K562 (cell line): ENCODE results near the gene RNF19B. TPM values are rescaled to one million over a fixed set of nuclear protein-coding genes. Genes with fewer than 3 reads are reported as not detected.
"Not testable (repeated sequence)": the region's sequence is repeated elsewhere in the genome, so short reads cannot be mapped to it uniquely, and the experiment has no call there.

ENCODE experiments used
- ATAC-seq: fragments of 200-7000 bp; cut with Tn5 transposase; 3 replicates; pipeline ENCODE4 v1.9.1; 2020; ENCODE audit warnings: moderate library complexity
- BruUV-seq: library from RNA; stranded (reverse); fragments of 400-500 nt; replicated peaks from 2 replicates; lab custom pipeline; 2021; lab: Mats Ljungman, UMichigan
- CTCF ChIA-PET: fragments of 300-600 bp; formaldehyde crosslinking; extraction: SDS; loops from one replicate; lab custom pipeline; 2021; ENCODE audit warnings: low intra/inter-chr PET ratio; lab: Yijun Ruan, JAX
- POLR2A ChIA-PET: fragments of 300-600, 350-650 bp; sonication (Branson Sonifier 250); formaldehyde crosslinking; extraction: SDS; loops from one replicate; lab custom pipeline; 2021; ENCODE audit warnings: antibody characterized with exemption, inconsistent platforms; lab: Yijun Ruan, JAX
- DNase-seq, 4 experiments: peaks; one replicate each; pipeline versions ENCODE4 v3.0.0 to v3.0.0-alpha.2; 2011 to 2018; ENCODE audit warnings: low spot score in 3 of 4, mixed read lengths in 3 of 4; ENCODE audit errors: extremely low read depth in 1 of 4
- FAIRE-seq: peaks from 2 replicates; lab custom pipeline; 2011; peaks lifted over from hg19 to GRCh38; lab: Jason Lieb, UNC
- H2AFZ ChIP-seq: 2 replicates; pipeline ENCODE4 v1.6.0; 2011; ENCODE audit warnings: low read depth, low read length, control low read depth, inconsistent platforms
- H3K27ac ChIP-seq: fragments of 200-600 bp; 3 replicates; pipeline ENCODE4 v1.8.0; 2011; ENCODE audit warnings: low read depth, mild to moderate bottlenecking, control low read depth, inconsistent platforms, low read length, moderate library complexity, mixed read lengths; ENCODE audit errors: extremely low read depth
- H3K27me3 ChIP-seq, 2 experiments: fragments of 300-600 bp in 1 of 2; 2 replicates in 1 of 2; 3 replicates in 1 of 2; pipeline versions ENCODE4 v1.6.0 to v1.8.0; 2011; ENCODE audit warnings: inconsistent platforms in 2 of 2, low read length in 2 of 2, mild to moderate bottlenecking in 1 of 2, mixed read lengths in 1 of 2, moderate library complexity in 1 of 2; ENCODE audit not compliant: control insufficient read depth in 2 of 2, insufficient read depth in 2 of 2
- H3K36me3 ChIP-seq: fragments of 300-600 bp; 3 replicates; pipeline ENCODE4 v1.8.0; 2011; ENCODE audit warnings: mild to moderate bottlenecking, low read length, inconsistent platforms; ENCODE audit not compliant: control insufficient read depth, insufficient read depth
- H3K4me1 ChIP-seq, 2 experiments: fragments of 200-600 bp in 1 of 2; replicated peaks in 1 of 2; 2 replicates in 1 of 2; 3 replicates in 1 of 2; pipeline versions ENCODE4 v1.5.1 to v1.8.0; 2011; ENCODE audit warnings: inconsistent platforms in 2 of 2, low read length in 2 of 2, mild to moderate bottlenecking in 1 of 2, mixed read lengths in 1 of 2, moderate library complexity in 1 of 2; ENCODE audit not compliant: control insufficient read depth in 2 of 2, insufficient read depth in 2 of 2
- H3K4me2 ChIP-seq: 2 replicates; pipeline ENCODE4 v1.6.1; 2011; ENCODE audit warnings: low read length, control low read depth, inconsistent platforms, mixed read lengths; ENCODE audit not compliant: insufficient read depth
- H3K4me3 ChIP-seq: fragments of 200-600 bp; sonication (generic), shearing (Covaris generic); 2 replicates; pipeline ENCODE4 v1.5.1; 2016; ENCODE audit warnings: control low read depth, inconsistent platforms
- H3K79me2 ChIP-seq: fragments of 200-600 bp; 3 replicates; pipeline ENCODE4 v1.8.0; 2011; ENCODE audit warnings: low read length, inconsistent platforms; ENCODE audit not compliant: control insufficient read depth, insufficient read depth
- H3K9ac ChIP-seq, 2 experiments: 2 replicates each; pipeline versions ENCODE4 v1.6.0 to v1.6.1; 2011; ENCODE audit warnings: low read depth in 2 of 2, low read length in 2 of 2, control low read depth in 1 of 2, inconsistent platforms in 1 of 2, mild to moderate bottlenecking in 1 of 2, mixed read lengths in 1 of 2; ENCODE audit not compliant: insufficient read depth in 1 of 2
- H3K9me1 ChIP-seq: one replicate; pipeline ENCODE4 v1.6.0; 2011; ENCODE audit warnings: inconsistent platforms, mild to moderate bottlenecking, low read length, moderate library complexity; ENCODE audit not compliant: control insufficient read depth, insufficient read depth
- H3K9me3 ChIP-seq: replicated peaks from 2 replicates; pipeline ENCODE4 v1.5.1; 2011; ENCODE audit warnings: low read depth, low read length, inconsistent platforms; ENCODE audit not compliant: control insufficient read depth, insufficient read depth
- H4K20me1 ChIP-seq: replicated peaks from 2 replicates; pipeline ENCODE4 v1.6.1; 2011; ENCODE audit warnings: low read length, inconsistent platforms, mixed read lengths; ENCODE audit not compliant: control insufficient read depth, insufficient read depth
- ZNF318 ChIP-seq, 2 experiments: fragments of 450-650 bp; IDR thresholded peaks; 2 replicates each; pipeline ENCODE4 v1.6.1; 2016; ENCODE audit warnings: mild to moderate bottlenecking in 2 of 2, borderline replicate concordance in 1 of 2, low read depth in 1 of 2, moderate library complexity in 1 of 2
- WGBS: fragments of 100-300 bp; shearing (Covaris generic); methylation state at CpG from one replicate; pipeline ENCODE4 v1.1.6; 2016; ENCODE audit warnings: low coverage, mixed read lengths; ENCODE audit not compliant: insufficient coverage; ENCODE audit errors: missing lambda C conversion rate; 5-methylcytosine and 5-hydroxymethylcytosine counted together
- in situ Hi-C: fragments of 300-500 bp; cut with MboI; formaldehyde crosslinking; loops from 4 replicates; pipeline ENCODE4 v1.15.0; 2018; ENCODE audit warnings: inconsistent platforms, mixed read lengths
- intact Hi-C: fragments of 100-400 bp; cut with micrococcal nuclease; formaldehyde crosslinking; loops from 2 replicates; pipeline ENCODE4 v1.14.2; 2022
- polyA plus RNA-seq, 8 experiments: library from polyadenylated mRNA; depleted of rRNA in 4 of 8; stranded (reverse) in 5 of 8; unstranded in 3 of 8; fragments of >200 nt; fragmentation: Nextera tagmentation in 2 of 8; fragmentation: Illumina TruSeq in 1 of 8; extraction: Ambion mirVana in 2 of 8; extraction: Trizol in 1 of 8; gene quantifications; 2 replicates each; pipeline versions ENCODE4 v1.2.1 to v1.2.3, GENCODE V29; 2011 to 2014; ENCODE audit warnings: inconsistent platforms in 1 of 8, missing spikeins in 1 of 8
- total RNA-seq, 7 experiments: library from RNA; depleted of rRNA in 6 of 7; stranded (reverse); fragments of >200 nt in 6 of 7; fragmentation: Illumina TruSeq in 2 of 7; extraction: Trizol in 2 of 7; gene quantifications; 2 replicates each; pipeline versions ENCODE4 v1.2.1 to v1.2.3, GENCODE V29; 2011 to 2021; ENCODE audit warnings: low replicate concordance in 1 of 7

The RNF19B gene
- total and polyA plus RNA-seq, 9 of the 15 experiments (the other 6 are each of a cell fraction or from before 2014, with no cell fraction given) = 2.6 to 14.9 (median 10.1) TPM

- no peak for TF ChIP-seq ZNF318 (IDR thresholded peaks at IDR 0.05; ENCODE audit: borderline replicate concordance in 1 of 2, low read depth in 1 of 2)
These were observed 32.8 kb upstream of the RNF19B start (continued) for GRCh38 chr1:32997381-32997891.

GRCh38 chr1:32993324-32993636 lies 28.7 kb upstream of the RNF19B start:
- intact Hi-C loops, H3K27ac ChIP-seq, H3K4me2 ChIP-seq, H4K20me1 ChIP-seq, H2AFZ ChIP-seq, BruUV-seq, H3K79me2 ChIP-seq, H3K9ac ChIP-seq, FAIRE-seq, CTCF ChIA-PET, in situ Hi-C loops, H3K27me3 ChIP-seq, H3K4me3 ChIP-seq, H3K36me3 ChIP-seq, H3K9me1 ChIP-seq, DNase-seq, ATAC-seq, H3K9me3 ChIP-seq: not testable (repeated sequence)
- H3K4me1 ChIP-seq = peaks cover 15 to 22% of the 10 kb centered on the region in 2 experiments
- POLR2A ChIA-PET = interaction anchor here (0.6 to 7.1 kb wide), 9 partner anchors 8 to 1679 kb away, joined by 3 to 95 read pairs (median 4); partner anchors contain the start of gene RNF19B
- WGBS = 88% methylated on average over 8 of the region's 8 CpGs
